GM19468 (cell line): ENCODE data around the gene GNG2.

Source experiments
- ATAC-seq: cut with Tn5 transposase; IDR thresholded peaks from one replicate; pipeline ENCODE4 v1.9.1; 2021; ENCODE audit warnings: mild to moderate bottlenecking, moderate library complexity, moderate number of reproducible peaks; ENCODE audit not compliant: unreplicated experiment; ENCODE audit errors: extremely low read depth

GNG2 gene

DNA sequence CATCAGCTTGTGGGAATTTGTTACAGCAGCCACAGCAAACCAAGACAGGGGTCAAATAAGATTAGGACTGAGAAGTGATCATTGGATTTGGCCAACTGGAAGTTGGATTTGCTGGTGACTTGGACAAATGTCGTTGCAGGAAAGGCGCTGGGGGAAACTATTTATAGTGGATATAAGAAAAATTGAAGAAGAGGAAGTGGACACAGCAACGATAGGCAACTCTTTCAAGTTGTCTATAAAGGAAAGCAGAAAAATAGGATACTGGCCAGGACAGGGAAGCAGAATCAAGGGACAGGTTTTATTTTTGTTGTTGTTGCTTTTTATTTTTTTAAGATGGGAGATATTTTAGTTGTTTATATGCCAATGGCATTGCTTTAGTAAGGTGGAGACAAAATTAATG is 72.8 kb downstream of the GNG2 start:
- ATAC-seq = no peak

DNA sequence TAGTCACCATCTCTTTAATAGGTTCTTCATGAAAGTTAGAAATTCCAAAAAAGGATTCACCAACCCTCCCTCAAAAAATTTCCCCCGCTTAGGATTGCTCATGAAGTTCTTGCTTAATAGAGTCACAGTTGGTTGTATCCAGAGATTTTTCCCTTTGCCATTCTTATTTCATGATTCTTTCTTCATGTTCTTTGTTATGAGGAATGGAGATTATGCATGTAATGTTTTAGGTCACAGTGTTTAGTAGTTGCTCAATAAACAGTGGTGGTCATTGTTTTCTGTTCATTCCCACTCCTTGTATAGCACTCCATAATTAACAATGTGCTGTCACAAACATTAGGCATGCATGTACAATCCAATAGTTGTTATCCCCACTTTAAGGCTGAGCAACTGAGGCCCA is 77.7 kb downstream of the GNG2 start:
- ATAC-seq = no peak

DNA sequence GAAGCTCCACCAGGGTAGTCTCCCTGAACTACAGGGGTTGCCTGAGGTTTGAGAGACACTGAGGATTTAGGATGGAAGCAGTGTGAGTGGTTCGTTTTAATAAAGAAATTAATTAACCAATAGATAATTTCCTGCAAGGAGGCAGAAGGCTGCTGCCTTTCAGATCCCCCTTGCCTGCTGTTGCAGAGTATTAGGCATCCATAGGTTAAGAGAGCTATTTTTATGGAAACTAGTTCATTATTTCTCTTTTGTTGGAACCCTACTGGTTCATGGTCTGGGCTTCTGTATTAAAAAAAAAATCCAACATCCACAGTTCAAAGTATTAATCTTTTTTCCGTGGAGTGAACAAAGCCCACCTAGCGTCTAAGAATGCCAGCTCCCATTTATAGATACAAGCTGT is 78.4 kb downstream of the GNG2 start:
- ATAC-seq = no peak

DNA sequence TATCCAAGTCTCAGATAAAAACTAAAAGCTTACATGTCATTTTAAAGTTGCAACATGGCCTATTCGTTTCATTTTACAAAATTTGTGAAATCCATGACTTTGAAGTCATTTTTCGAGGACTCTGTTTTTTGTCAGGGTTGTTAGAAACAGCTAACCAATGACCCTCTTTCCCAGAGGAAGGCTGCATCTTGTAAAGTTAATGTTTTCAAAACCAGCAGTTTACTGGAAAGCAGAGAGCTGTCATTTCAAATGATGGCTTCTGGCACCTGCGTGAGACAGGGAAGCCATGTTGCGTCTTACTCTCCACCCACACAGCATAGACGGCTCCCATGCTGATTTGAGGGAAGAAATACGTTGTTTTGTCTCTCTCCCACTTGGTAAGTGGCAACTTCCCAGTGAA is 78.8 kb downstream of the GNG2 start:
- ATAC-seq = no peak

DNA sequence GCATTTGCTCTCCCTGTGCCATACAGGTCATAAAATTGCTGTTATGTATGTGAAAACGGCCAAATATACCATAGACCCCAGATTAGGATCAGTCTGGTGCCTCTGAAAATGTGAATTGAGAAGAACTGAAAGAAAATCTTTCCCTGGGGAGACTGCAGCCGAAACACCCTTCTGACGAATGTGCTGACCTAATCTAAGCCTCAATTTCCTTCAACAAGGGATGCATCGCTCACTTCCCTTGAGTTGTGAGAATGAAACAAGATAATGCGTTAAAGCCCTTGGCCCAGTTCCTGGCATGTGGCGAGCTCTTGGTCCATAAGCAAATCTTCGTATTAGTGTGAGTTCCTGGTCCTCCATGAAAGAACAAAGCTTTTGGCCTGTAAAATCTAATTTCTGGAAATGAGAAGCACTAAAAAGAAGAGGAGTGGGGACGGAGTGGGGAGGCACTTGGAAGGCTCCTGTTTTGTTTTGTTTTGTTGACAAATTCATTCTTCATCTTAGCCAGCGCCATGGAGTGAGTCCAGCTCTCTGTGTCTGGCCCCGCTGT is 79.4 kb downstream of the GNG2 start:
- no peak for ATAC-seq

DNA sequence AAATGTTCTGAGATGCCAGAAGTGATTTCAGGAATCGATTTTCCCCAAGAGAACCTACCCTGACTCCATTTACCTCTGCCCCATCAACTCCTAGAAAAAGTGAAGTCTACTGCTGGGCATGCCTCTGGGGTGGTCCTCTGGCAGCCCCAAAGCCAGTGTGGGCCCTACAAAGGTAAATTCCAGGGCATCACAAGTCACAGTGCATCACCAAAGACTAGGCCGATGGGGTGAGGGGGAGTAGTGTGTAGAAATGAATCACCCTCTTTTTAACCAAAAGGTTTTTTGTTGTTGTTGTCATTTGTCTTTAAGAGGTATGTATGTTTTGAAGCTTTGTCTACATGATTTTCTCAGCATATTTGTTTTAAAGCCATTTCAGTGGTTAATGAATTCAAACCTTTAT is 82.6 kb downstream of the GNG2 start:
- no peak for ATAC-seq

DNA sequence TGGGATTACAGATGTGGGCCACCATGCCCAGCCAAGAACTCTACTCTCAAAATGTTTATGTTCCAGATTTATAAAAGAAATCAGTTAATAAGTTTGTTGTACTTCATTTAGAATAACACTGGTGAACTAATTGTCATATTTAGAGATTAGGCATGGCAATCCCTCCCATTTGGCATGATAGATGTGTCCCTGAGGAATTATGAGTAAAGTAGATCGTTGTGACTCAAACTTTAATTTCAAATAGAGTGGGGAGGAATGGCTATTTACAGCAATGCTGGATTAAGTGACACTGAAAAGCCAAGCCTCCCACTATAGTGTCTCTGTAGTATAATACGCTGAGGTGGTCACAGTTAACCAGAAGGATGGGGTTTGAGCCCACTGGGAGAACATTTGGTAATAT is 89.6 kb downstream of the GNG2 start:
- ATAC-seq = no peak

DNA sequence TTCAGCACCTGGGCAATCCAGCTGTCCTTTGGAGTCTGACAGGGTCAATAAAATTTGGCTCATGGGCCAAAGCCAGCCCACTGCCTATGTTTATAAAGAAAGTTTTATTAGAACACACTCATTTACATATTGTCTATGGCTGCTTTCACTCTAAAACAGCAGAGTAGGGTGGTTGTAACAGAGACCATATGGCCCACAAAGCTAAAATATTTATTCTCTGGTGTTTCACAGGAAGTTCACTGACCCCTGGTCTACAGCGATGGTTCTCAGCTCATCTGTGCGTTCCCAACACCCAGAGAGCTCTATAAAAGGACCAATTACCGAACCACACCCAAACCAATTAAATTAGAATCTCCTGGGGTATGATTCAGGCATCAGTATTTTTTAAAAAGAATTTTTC is 91.2 kb downstream of the GNG2 start:
- no peak for ATAC-seq

DNA sequence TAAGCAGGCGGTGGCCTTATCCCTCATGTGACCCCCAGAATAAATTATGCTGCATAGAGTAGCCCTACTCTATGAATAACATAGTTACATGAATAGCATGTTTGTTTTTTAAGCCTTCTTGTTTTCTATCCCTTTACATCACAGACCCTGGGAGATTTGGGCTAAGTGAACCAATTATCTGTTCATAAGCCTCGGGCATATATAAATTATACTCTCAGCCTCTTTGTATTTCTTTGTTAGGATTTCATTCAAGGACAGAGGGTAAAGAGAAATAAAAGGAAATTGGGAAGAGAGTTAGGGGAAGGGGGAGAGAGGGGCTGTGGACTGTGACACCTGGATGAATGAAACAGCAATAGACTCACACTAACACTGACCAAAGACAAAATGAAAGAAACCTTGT is 93.6 kb downstream of the GNG2 start:
- no peak for ATAC-seq

DNA sequence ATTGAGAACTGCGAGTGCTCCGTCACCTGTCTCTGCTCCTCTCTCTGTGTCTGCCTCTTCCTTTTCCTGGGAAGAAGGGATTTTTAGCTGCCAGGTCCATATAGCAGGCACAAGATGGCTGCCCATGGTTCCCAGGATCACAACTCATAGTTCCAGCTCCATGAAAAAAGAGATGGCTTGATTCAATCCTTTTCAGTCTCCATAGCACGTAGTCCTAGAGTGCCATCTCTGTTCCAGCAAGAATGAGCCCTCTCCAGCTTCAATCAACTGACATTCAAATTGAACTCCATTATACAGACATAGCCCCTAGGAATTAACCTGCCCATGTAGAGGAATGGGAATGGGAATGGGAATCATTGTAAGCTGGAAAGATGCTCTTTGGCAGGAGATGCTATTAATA is 94.2 kb downstream of the GNG2 start:
- ATAC-seq = no peak

DNA sequence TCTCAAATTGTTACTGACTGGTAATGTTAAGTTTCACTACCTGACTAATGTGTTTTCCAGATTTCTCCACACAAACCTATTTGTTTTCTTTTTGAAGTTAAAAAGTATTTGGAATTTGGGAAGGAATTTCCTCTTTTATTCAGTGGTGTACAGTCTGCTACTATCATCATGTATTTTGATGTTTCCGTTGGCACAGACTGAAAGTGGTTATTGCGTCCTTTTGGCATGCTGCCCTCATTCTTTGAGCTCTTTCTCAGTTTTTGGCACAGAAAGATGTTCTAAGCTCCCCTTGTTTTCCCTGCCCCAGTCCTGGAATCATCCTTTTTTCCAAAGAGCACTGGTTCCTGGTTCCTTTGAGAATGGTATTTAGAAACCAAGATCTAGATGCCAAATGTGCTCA is 97.5 kb downstream of the GNG2 start:
- no peak for ATAC-seq

DNA sequence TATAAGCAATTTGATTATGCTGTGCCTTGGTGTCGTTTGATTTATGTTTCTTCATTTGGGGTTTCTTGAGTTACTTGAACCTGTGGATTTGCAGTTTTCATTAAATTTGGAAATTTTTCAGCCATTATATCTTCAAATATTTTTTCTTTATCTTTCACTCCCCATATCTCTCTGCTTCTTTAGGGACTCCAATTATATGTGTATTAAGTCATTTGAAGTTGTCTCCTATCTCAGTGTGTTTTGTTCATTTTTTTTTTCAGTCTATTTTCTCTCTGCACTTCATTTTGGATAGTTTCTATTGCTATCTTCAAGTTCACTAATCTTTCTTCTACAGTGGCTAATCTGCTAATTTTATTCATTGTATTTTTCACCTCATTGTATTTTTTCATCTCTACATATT is 99.5 kb downstream of the GNG2 start:
- no peak for ATAC-seq

DNA sequence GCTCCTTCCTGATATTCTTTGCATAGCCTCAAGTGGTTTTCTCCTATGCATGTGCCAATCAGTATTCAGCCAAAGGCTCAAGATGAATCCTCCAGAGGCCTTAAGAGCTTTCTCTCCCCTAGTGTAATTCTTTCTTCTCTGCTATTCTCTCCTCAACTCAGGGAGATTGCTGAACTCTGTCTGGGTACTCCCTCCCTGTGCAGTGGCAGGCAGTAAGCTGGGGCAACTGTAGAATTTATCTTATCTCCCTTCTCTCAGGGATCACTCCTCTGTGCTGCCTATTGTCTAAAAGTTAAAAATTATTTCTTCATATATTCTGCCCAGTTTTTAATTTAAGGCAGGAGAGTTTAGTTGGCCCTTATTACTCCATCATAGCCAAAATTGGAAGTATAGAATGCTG is 100.5 kb downstream of the GNG2 start:
- no peak for ATAC-seq

DNA sequence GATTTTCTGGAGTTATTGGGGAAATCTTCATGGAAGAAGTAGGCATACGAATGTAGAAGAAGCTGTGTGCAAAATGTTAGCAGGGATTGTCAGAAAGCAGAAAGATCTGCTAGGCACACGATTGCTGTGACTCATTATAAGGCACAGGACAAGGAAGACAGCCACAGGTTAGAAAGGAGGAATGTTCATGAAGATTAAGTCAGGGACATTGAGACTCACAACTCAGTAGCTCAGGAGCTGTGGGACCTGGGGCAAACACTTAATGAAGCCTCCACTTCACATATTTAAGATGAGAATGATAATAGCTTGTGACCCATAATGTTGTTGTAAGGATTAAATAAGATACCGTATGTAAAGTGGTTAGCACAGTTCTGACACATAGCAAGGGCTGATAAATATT is 102.3 kb downstream of the GNG2 start:
- ATAC-seq = no peak

DNA sequence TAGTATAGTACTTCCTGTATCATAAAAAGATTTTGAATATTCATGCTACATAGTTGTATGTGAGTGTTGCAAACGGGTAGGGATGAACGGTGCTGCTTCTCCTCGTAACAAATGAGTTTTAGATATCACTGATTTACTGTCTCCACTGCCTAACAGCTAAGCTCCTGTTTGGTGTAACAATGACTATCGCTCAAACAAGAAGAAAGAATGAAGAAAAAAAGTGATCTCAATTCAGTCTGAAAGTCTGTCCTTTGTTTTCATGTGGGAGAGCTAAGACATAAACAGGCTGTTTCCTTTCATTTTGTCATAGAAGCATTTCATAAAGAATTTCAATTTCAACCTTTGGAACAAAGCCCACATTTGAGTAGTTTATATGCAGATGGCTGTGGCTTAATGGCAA is 102.9 kb downstream of the GNG2 start:
- no peak for ATAC-seq

DNA sequence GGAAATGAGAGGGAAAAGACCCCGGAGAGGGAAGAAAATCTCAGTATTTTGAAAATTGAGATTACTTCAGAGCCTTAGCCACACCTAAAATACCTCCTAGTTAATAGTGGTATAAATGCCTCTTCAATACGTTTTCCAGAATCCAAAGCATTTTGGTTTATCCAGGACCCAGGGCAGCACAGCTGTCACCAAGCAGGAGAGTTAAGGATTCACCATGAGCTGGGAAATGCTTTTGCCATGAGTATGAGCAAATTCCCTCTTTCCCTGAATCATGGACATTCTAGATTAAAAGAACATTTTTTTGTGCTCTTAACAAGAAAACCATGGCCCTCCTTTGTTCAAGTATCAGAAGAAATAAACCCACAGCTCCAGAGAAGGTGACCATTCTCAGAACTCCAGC is 107.1 kb downstream of the GNG2 start:
- no peak for ATAC-seq

DNA sequence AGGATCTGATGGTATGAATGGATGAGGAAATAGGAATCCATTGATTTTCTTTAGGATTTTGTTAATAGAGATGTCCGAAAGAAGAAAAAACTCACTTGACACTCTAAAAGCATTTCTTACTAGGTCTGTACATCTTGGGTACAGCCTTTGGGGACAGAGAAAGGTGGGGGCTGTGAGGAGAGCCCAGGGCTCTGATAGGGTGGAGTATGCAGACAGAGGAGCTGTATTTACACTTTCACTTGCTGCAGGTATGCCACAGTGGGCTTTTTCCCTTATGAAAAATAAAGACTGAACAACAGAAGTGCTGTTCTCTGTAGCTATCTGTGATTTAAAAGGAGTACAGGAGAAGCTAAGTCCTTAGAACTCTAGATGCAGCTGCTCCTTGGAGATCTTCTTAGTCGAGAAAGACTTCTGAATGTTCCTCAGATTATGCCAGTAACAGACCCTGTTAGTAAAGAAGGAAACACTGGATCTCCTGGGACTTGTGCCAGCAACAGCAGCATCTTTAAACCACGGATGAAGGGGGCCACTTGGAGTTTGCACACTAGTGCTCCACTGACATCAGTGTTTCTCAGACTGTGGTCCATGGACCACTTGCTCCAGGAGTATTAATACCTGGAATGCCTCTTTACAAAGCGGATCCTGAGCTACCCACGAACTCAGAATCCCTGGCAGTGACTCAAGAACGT is 109.6 kb downstream of the GNG2 start:
- ATAC-seq = no peak

DNA sequence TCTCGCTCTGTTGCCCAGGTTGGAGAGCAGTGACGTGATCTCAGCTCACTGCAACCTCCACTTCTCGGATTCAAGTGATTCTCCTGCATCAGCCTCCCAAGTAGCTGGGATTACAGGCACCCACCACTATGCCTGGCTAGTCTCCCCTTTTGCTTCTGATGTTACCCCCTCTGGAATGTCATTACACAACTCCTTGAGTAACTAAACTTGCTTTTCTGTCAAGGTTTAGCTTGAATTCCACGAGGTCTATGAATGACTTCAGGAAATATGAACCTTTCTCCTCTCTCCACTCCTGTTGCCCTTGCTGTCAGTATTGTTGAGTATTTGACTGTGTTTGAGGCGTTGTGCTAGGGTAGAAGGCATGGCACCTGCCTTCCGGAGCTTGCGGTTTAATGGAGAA is 112.2 kb downstream of the GNG2 start:
- no peak for ATAC-seq

DNA sequence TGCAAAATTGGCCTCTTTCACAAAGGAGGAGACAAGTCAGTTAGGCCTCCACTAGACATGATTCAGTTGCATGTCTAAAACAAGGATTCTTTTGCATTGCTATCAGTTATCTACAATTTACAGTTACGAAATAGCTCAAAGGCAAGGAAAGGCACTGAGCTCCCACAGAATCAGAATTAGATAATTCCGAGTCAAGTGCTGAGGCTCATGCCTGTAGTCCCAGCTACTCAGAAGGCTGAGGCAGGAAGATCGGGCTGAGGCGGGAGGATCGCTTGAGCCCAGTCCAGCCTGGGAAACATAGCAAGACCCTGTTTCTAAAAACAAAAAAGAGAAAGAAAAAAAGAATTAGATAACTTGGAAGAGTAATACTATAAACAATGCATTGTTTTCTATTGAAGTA is 116.7 kb downstream of the GNG2 start:
- ATAC-seq = no peak

DNA sequence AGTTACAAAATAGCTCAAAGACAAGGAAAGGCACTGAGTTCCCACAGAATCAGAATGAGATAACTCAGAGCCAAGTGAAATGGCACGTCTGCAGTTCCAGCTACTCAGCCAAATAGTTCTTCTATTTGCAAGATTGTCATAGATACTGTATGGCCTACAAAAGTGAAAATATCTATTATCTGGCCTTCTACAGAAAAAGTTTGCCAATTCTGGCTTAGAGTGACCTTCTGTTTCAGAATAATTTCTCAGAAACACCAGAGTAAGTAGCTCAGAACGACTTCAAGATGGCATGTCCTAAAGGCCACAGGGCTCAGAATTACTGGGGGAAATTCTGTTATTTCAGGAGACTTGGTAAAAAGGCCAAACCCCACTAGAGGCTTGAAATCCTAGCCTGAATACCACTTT is 118.3 kb downstream of the GNG2 start:
- no peak for ATAC-seq

DNA sequence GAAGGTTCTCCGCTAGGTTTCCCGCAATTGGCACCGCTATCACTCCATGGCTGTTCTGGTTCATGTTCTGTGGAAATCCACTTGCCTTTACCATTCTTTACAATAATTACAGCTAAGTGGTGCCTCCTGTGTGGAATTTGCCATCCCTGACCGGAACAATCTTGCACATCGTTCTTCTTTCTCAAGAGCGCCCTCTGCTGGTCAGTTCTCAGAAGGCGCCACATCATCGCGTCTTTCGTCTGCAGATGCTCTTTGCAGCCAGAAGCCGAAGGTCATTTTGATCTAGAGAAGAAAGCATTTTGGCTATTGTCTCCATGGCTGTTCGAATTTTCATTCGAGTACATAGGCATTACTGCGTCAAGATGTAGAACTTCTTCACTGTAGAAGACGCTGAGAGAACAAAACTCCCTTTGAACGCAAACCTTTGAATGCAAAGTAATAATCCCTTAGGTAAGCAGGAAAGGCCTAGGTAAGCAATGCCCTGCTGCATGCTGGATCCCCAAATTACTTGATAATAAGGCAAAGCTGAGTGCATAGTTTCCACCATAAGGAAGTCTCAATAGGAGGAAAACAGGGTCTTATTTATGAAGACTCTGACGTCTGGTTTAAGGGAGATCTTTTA is 118.8 kb downstream of the GNG2 start:
- ATAC-seq = no peak

DNA sequence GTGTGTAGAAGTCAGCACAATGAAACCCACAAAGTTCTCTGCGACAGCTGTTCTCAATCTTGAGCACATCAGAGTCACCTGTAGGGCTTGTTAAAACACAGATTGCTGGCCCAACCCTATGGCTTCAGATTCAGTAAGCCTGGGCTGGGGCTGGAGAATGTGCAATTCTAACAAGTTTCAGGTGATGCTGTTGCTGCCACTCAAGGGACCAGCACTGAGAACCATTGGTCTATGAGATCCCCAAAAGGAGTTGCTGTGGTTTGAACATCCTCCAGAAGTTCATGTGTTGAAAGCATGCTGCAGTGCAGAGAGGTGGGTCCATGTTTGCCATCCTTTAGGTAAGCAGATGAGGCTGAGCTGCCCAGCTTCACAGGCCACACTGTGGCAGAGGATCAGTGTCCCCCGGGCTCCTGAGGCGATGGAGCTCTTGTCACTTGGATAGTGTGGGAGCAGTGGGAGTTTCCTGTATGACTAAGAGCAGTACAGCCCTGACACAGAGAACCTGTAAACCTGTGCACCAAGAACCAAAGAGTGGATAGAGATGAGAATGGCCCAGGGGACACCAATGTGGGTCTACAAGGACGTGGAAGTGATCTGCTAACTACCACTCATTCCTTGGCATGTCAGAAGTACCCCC is 120.9 kb downstream of the GNG2 start:
- no peak for ATAC-seq
